Tibial nerve (tissue), 4 donors: ENCODE results near the gene GLRB.

Source experiments
- EP300 ChIP-seq, 2 donors: sonication (generic); formaldehyde crosslinking; IDR thresholded peaks; one replicate each; pipeline ENCODE4 v1.6.1; 2017; ENCODE audit warnings: antibody characterized with exemption in 2 of 2, mild to moderate bottlenecking in 1 of 2
- POLR2A ChIP-seq, 2 donors: fragments of 450-650 bp; IDR thresholded peaks; one replicate each; pipeline ENCODE4 v1.6.1; 2017; ENCODE audit warnings: antibody characterized with exemption in 2 of 2, mild to moderate bottlenecking in 2 of 2, moderate library complexity in 2 of 2
- TF ChIP-seq, protein P1 (sequence below), 5 experiments: fragments of 200-600 bp in 3 of 5; fragments of 450-650 bp in 2 of 5; sonication (generic) in 3 of 5; IDR thresholded peaks; one replicate each; pipeline ENCODE4 v1.5.1; 2016 to 2019; ENCODE audit warnings: antibody characterized with exemption in 5 of 5, mild to moderate bottlenecking in 3 of 5, moderate library complexity in 2 of 5

DNA sequence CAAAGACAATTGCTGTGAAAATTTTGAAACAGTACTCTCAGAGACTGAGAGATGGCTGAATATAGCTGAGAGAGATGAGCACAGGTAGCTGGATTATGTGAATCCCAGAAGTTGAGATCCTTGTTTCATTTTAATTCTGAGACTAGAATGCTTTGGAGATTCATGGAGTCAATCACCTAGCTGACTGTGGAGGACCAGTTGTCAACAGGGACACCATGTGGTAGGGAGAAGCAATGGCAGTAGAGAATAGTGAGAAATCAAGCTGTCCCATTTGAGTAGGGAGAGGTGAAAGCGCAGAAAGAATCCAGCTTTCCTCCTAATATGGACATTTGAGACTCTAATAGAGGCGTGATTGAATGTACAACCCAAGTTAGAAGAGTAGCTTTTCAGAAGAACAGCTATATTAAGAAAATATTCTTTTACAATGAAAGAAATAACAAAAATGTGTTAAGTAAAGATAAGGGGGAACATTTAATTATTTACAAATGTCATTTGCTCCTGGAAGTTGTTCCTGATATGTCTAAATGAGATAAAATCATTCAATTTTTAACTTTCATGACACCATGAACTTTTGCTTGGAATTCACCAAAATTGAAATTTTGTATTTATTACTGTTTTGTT lies 30.3 kb upstream of the GLRB start:
- TF ChIP-seq, protein P1, sequence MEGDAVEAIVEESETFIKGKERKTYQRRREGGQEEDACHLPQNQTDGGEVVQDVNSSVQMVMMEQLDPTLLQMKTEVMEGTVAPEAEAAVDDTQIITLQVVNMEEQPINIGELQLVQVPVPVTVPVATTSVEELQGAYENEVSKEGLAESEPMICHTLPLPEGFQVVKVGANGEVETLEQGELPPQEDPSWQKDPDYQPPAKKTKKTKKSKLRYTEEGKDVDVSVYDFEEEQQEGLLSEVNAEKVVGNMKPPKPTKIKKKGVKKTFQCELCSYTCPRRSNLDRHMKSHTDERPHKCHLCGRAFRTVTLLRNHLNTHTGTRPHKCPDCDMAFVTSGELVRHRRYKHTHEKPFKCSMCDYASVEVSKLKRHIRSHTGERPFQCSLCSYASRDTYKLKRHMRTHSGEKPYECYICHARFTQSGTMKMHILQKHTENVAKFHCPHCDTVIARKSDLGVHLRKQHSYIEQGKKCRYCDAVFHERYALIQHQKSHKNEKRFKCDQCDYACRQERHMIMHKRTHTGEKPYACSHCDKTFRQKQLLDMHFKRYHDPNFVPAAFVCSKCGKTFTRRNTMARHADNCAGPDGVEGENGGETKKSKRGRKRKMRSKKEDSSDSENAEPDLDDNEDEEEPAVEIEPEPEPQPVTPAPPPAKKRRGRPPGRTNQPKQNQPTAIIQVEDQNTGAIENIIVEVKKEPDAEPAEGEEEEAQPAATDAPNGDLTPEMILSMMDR (IDR thresholded peaks at IDR 0.05) = peak; percentile 48 to 68 (median 64)
- TF ChIP-seq EP300 (IDR thresholded peaks at IDR 0.05) (no peak), POLR2A (IDR thresholded peaks at IDR 0.05) (no peak)
